Stomach (tissue), 4 donors: ENCODE measurements around the gene ZBTB7A.

Experiments
- CTCF ChIP-seq, 7 experiments: fragments of 450-650 bp in 4 of 7; fragments of 200-600 bp in 3 of 7; sonication (generic) in 3 of 7; IDR thresholded peaks; one replicate each; pipeline ENCODE4 v1.5.1; 2016 to 2019; ENCODE audit warnings: antibody characterized with exemption in 7 of 7, control low read depth in 2 of 7, mild to moderate bottlenecking in 1 of 7
- EP300 ChIP-seq: sonication (generic); formaldehyde crosslinking; IDR thresholded peaks from one replicate; pipeline ENCODE4 v1.6.1; 2017; ENCODE audit warnings: antibody characterized with exemption
- POLR2A ChIP-seq, 4 donors: fragments of 450-650 bp; IDR thresholded peaks; one replicate each; pipeline ENCODE4 v1.6.1; 2016; ENCODE audit warnings: antibody characterized with exemption in 4 of 4, control low read depth in 2 of 4, mild to moderate bottlenecking in 1 of 4, moderate library complexity in 1 of 4
- POLR2AphosphoS5 ChIP-seq, 3 donors: sonication (generic); formaldehyde crosslinking; IDR thresholded peaks; one replicate each; pipeline ENCODE4 v1.6.1; 2016; ENCODE audit warnings: antibody characterized with exemption in 3 of 3

- TF ChIP-seq POLR2A (IDR thresholded peaks at IDR 0.05): no peak
- no peak for TF ChIP-seq CTCF (IDR thresholded peaks at IDR 0.05)
- peak in 1 of 3 donors; percentile 3 for TF ChIP-seq POLR2AphosphoS5 (IDR thresholded peaks at IDR 0.05)
- TF ChIP-seq EP300: no peak
Observed at GRCh38 chr19:4077800-4078684, 11.3 kb upstream of the ZBTB7A start.
